Measurements from ENCODE around the gene TAS2R16. TPM values are rescaled to one million over a fixed set of nuclear protein-coding genes. Genes with fewer than 3 reads are reported as not detected.

The TAS2R16 gene
- total RNA-seq, result not detected in 2 replicates
- long read RNA-seq, result 0 reads

- Mint-ChIP-seq H3K9me3 (ENCODE audit: low read depth) (no peaks in the 10 kb centered on the region), H3K4me3 (ENCODE audit: low read depth) (no peak within 1 kb of the TSS), H3K36me3 (ENCODE audit: insufficient read depth) (no peaks in the 10 kb centered on the region), H3K27me3 (no peaks in the 10 kb centered on the region), H3K27ac (no peak within 1 kb of the TSS), H3K4me1 (ENCODE audit: low read depth) (no peaks in the 10 kb centered on the region)
- no peak for TF ChIP-seq CTCF (IDR thresholded peaks at IDR 0.05; ENCODE audit: unreplicated experiment)
- no peak for DNase-seq (ENCODE audit: low spot score, unreplicated experiment)
These were observed at the start of gene TAS2R16 for GRCh38 chr7:122995600-122995999. TSS of gene TAS2R16 (minus strand) at chr7:122995700. CDS start at chr7:122995634, 66 bp downstream.

- no peak for TF ChIP-seq CTCF (IDR thresholded peaks at IDR 0.05; ENCODE audit: unreplicated experiment)
- no peak overlapping the region for H3K4me3 Mint-ChIP-seq (ENCODE audit: low read depth)
- no peak overlapping the region for H3K27ac Mint-ChIP-seq
- no peaks in the 10 kb centered on the region for H3K4me1 Mint-ChIP-seq (ENCODE audit: low read depth)
- H3K36me3 Mint-ChIP-seq (ENCODE audit: insufficient read depth), result no peaks in the 10 kb centered on the region
- peaks cover 14% of the 10 kb centered on the region for H3K9me3 Mint-ChIP-seq (ENCODE audit: low read depth)
- peaks cover 2% of the 10 kb centered on the region for H3K27me3 Mint-ChIP-seq
- no peak for DNase-seq (ENCODE audit: low spot score, unreplicated experiment)
These were observed 48.1 kb upstream of the TAS2R16 start for GRCh38 chr7:123043642-123044041.

- H3K4me1 Mint-ChIP-seq (ENCODE audit: low read depth), result no peaks in the 10 kb centered on the region
- H3K27ac Mint-ChIP-seq, result no peak overlapping the region
- DNase-seq (ENCODE audit: low spot score, unreplicated experiment), result no peak
- H3K9me3 Mint-ChIP-seq (ENCODE audit: low read depth), result peaks cover 3% of the 10 kb centered on the region
- peaks cover 2% of the 10 kb centered on the region for H3K27me3 Mint-ChIP-seq
- H3K4me3 Mint-ChIP-seq (ENCODE audit: low read depth), result no peak overlapping the region
- TF ChIP-seq CTCF (IDR thresholded peaks at IDR 0.05; ENCODE audit: unreplicated experiment), result no peak
- no peaks in the 10 kb centered on the region for H3K36me3 Mint-ChIP-seq (ENCODE audit: insufficient read depth)
These were observed 45.6 kb upstream of the TAS2R16 start for GRCh38 chr7:123041101-123041500.

GRCh38 chr7:123039269-123039668, 43.8 kb upstream of the TAS2R16 start:
- no peak overlapping the region for H3K27ac Mint-ChIP-seq
- no peak overlapping the region for H3K4me3 Mint-ChIP-seq (ENCODE audit: low read depth)
- H3K36me3 Mint-ChIP-seq (ENCODE audit: insufficient read depth), result no peaks in the 10 kb centered on the region
- no peak for DNase-seq (ENCODE audit: low spot score, unreplicated experiment)
- no peaks in the 10 kb centered on the region for H3K4me1 Mint-ChIP-seq (ENCODE audit: low read depth)
- H3K9me3 Mint-ChIP-seq (ENCODE audit: low read depth), result peaks cover 3% of the 10 kb centered on the region
- no peak for TF ChIP-seq CTCF (IDR thresholded peaks at IDR 0.05; ENCODE audit: unreplicated experiment)
- H3K27me3 Mint-ChIP-seq, result peaks cover 1% of the 10 kb centered on the region

GRCh38 chr7:123034106-123034505, 38.6 kb upstream of the TAS2R16 start:
- Mint-ChIP-seq H3K4me3 (ENCODE audit: low read depth) (no peak overlapping the region), H3K27me3 (no peaks in the 10 kb centered on the region), H3K9me3 (ENCODE audit: low read depth) (peaks cover 5% of the 10 kb centered on the region), H3K27ac (no peak overlapping the region), H3K36me3 (ENCODE audit: insufficient read depth) (no peaks in the 10 kb centered on the region), H3K4me1 (ENCODE audit: low read depth) (no peaks in the 10 kb centered on the region)
- no peak for TF ChIP-seq CTCF (IDR thresholded peaks at IDR 0.05; ENCODE audit: unreplicated experiment)
- DNase-seq (ENCODE audit: low spot score, unreplicated experiment), result no peak

Measured in progenitor cell of endocrine pancreas (in vitro differentiated cells).